ENCODE measurements around the gene TACR1. TPM values are rescaled to one million over a fixed set of nuclear protein-coding genes. Genes with fewer than 3 reads are reported as not detected.

The TACR1 gene
- total RNA-seq, 1 experiment from 2014 or later, result not detected

DNA sequence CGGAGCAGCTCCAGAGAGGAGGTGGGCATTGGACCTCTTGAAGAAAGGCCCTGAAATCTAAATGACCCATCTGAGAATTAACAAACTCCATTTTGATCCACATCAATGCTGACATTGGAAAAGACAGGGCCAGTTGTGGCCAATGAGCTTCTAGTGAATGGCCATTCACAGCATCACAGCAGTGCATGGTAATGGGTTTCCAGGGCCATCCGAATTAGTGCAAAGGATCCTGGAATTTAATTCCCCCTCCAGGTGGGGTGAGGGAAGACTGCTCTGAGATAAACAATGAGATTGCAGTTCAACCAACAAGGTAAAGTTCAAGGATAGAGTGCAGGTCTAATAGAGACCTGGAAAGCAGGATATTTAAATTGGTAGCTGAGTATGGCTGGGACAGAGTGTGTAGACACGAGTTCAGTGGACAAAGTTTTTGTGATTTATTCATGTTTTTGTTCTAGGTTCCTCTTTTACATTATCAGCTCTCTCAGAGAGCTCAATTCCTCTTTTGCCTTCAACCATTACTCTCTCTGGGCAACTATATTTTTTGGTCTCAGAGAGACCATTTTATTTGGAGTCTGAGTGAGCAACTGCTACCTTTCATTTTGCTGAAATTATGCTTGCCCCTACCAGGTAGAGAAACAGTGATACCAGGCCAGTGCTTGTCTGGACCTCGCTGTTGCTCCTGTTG is 5.0 kb downstream of the TACR1 start:
- H3K36me3 Mint-ChIP-seq (ENCODE audit: insufficient read depth, unreplicated experiment), result no peaks in the 10 kb centered on the region
- CTCF ChIA-PET, result no interaction called here
- peaks cover 2% of the 10 kb centered on the region for H3K4me1 Mint-ChIP-seq (ENCODE audit: low read depth, unreplicated experiment)
- no peaks in the 10 kb centered on the region for H3K9me3 Mint-ChIP-seq (ENCODE audit: low read depth, unreplicated experiment)
- no peak overlapping the region for H3K27ac Mint-ChIP-seq (ENCODE audit: unreplicated experiment)
- no TSS peak for BruUV-seq (replicated peaks)
- intact Hi-C loops (cut with micrococcal nuclease; ENCODE audit: unreplicated experiment), result no loop called here
- TF ChIP-seq, protein P1, sequence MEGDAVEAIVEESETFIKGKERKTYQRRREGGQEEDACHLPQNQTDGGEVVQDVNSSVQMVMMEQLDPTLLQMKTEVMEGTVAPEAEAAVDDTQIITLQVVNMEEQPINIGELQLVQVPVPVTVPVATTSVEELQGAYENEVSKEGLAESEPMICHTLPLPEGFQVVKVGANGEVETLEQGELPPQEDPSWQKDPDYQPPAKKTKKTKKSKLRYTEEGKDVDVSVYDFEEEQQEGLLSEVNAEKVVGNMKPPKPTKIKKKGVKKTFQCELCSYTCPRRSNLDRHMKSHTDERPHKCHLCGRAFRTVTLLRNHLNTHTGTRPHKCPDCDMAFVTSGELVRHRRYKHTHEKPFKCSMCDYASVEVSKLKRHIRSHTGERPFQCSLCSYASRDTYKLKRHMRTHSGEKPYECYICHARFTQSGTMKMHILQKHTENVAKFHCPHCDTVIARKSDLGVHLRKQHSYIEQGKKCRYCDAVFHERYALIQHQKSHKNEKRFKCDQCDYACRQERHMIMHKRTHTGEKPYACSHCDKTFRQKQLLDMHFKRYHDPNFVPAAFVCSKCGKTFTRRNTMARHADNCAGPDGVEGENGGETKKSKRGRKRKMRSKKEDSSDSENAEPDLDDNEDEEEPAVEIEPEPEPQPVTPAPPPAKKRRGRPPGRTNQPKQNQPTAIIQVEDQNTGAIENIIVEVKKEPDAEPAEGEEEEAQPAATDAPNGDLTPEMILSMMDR (IDR thresholded peaks at IDR 0.05; ENCODE audit: unreplicated experiment), result no peak
- peaks cover 99% of the 10 kb centered on the region for H3K27me3 Mint-ChIP-seq (ENCODE audit: unreplicated experiment)
- H3K4me3 Mint-ChIP-seq (ENCODE audit: low read depth, unreplicated experiment), result no peak overlapping the region
- DNase-seq, result no peak

DNA sequence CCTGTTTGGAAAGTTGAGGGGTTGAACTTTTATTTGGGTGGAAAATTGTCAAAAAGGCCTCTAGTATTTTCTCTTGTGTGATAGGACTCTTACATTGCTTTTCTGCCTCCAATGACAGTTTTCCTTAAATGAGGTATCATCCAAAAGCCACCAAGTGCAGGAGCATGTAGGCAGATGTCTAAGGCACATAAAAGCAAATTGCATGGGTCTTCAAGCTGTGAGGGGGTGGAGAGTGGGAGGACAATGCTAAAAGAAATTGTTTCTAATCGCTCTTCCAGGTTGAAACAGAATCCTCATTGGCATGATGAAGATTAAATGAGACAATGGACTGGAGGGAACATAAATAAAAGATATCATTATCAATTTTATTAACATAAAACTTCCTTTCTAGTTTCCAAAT is 6.8 kb downstream of the TACR1 start:
- intact Hi-C loops (cut with micrococcal nuclease; ENCODE audit: unreplicated experiment), result no loop called here
- no peak overlapping the region for H3K4me3 Mint-ChIP-seq (ENCODE audit: low read depth, unreplicated experiment)
- DNase-seq, result no peak

DNA sequence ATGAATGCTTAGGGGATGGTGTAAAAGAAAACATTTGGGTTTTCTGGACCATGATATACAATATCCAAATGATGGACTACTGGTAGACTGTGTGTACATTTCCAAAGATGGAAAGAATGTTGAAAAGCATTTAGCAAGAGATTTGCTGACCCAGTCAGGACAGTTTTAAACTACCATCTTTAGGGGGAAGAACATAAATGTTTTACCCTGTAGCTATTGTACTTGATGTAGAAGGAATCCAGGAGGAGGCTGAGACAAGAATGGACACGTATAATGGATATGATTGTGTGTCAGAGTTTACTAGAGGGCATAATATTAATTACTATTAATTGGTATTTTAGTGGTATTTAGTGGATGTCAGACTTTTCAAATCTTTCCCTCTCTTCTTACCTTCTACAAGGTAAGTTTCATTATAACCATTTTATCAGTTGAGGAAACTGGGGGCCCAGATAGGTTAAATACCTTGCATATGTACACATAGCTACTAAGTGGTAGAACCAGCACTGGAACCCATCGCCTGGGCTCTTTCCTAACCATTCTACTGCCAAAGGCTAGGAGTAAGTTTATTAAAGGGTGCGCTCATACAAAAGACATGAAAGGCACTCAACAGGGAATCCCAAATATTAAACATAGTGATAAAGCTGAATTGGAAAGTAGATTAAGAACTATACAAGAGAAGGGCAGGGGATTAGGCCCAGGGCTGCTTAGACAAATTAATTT is 8.9 kb downstream of the TACR1 start:
- Mint-ChIP-seq H3K9me3 (ENCODE audit: low read depth, unreplicated experiment) (no peaks in the 10 kb centered on the region), H3K36me3 (ENCODE audit: insufficient read depth, unreplicated experiment) (no peaks in the 10 kb centered on the region), H3K27ac (ENCODE audit: unreplicated experiment) (no peak overlapping the region), H3K4me1 (ENCODE audit: low read depth, unreplicated experiment) (no peaks in the 10 kb centered on the region), H3K4me3 (ENCODE audit: low read depth, unreplicated experiment) (no peak overlapping the region), H3K27me3 (ENCODE audit: unreplicated experiment) (peaks cover 71% of the 10 kb centered on the region)
- CTCF ChIA-PET, result no interaction called here
- no peak for DNase-seq
- no TSS peak for BruUV-seq (replicated peaks)
- TF ChIP-seq, protein P1 (IDR thresholded peaks at IDR 0.05; ENCODE audit: unreplicated experiment), result no peak
- intact Hi-C loops (cut with micrococcal nuclease; ENCODE audit: unreplicated experiment), result no loop called here

More for the DNA sequence above, 6.8 kb downstream of the TACR1 start:
- no peak overlapping the region for H3K27ac Mint-ChIP-seq (ENCODE audit: unreplicated experiment)
- TF ChIP-seq, protein P1 (IDR thresholded peaks at IDR 0.05; ENCODE audit: unreplicated experiment), result no peak
- CTCF ChIA-PET, result no interaction called here
- no peaks in the 10 kb centered on the region for H3K36me3 Mint-ChIP-seq (ENCODE audit: insufficient read depth, unreplicated experiment)
- H3K27me3 Mint-ChIP-seq (ENCODE audit: unreplicated experiment), result peaks cover 92% of the 10 kb centered on the region
- no peaks in the 10 kb centered on the region for H3K4me1 Mint-ChIP-seq (ENCODE audit: low read depth, unreplicated experiment)
- no TSS peak for BruUV-seq (replicated peaks)
- H3K9me3 Mint-ChIP-seq (ENCODE audit: low read depth, unreplicated experiment), result no peaks in the 10 kb centered on the region

DNA sequence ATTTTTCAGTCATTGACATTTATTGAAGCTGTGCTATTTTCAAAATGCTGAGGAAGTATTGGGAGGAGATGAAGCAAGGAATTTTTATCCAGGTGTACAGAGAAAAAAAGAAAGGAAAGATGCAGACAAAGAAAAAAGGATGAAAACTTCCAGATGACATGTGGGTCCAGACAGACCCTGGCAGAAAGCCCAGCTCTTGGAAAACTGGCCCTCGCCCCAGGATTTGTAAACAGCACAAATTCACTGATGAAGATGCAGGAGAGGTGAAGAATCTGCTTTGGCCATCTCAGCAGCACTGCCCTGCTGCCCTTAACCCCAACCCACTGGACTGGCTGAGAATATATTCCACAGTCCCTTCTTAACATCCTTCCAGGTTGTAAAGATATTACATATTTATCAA is 12.5 kb downstream of the TACR1 start:
- CTCF ChIA-PET, result no interaction called here
- intact Hi-C loops (cut with micrococcal nuclease; ENCODE audit: unreplicated experiment), result no loop called here
- Mint-ChIP-seq H3K9me3 (ENCODE audit: low read depth, unreplicated experiment) (no peaks in the 10 kb centered on the region), H3K27ac (ENCODE audit: unreplicated experiment) (no peak overlapping the region), H3K36me3 (ENCODE audit: insufficient read depth, unreplicated experiment) (no peaks in the 10 kb centered on the region), H3K27me3 (ENCODE audit: unreplicated experiment) (peaks cover 51% of the 10 kb centered on the region), H3K4me3 (ENCODE audit: low read depth, unreplicated experiment) (no peak overlapping the region), H3K4me1 (ENCODE audit: low read depth, unreplicated experiment) (no peaks in the 10 kb centered on the region)
- no TSS peak for BruUV-seq (replicated peaks)
- TF ChIP-seq, protein P1 (IDR thresholded peaks at IDR 0.05; ENCODE audit: unreplicated experiment), result no peak
- no peak for DNase-seq
